Measurements from ENCODE around the gene TMEM50B.
"Not testable (repeated sequence)": the region's sequence is repeated elsewhere in the genome, so short reads cannot be mapped to it uniquely, and the experiment has no call there.

TMEM50B gene

DNA sequence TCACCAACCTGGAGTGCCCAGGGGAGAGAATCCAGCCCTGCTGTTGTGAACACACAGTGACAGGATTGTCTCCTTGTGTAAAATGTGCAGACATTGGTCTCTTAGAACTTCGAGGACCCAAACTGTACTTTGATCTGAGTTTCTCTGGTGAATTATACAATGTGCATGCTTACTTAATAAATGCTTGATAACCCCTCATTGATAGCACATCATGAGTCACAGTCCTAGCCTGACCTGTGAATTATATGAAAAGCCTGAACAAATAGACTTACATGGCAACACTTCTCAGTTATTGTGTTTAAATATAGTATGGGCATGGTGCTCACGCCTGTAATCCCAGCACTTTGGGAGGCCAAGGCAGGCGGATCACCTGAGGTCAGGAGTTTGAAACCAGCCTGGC is 53.9 kb downstream of the TMEM50B start:
- no peak for FAIRE-seq

DNA sequence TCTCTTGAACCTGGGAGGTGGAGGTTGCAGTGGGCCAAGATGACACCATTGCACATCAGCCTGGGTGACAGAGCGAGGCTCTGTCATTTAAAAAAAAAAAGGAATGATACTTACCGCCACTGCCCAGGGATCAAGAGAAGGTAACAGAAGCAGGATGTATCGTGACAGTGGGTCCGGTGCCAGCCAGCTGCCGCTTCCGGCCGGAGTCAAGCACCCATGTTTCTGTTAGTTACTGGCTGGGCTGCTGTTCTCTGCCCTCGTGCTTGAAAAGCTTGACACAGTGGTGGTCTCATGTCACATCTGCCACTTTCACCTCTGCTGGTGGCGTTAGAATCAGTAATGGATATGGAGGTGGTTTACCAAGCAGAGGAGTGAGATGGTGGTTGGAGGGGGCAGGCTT is 55.6 kb downstream of the TMEM50B start:
- FAIRE-seq: no peak

DNA sequence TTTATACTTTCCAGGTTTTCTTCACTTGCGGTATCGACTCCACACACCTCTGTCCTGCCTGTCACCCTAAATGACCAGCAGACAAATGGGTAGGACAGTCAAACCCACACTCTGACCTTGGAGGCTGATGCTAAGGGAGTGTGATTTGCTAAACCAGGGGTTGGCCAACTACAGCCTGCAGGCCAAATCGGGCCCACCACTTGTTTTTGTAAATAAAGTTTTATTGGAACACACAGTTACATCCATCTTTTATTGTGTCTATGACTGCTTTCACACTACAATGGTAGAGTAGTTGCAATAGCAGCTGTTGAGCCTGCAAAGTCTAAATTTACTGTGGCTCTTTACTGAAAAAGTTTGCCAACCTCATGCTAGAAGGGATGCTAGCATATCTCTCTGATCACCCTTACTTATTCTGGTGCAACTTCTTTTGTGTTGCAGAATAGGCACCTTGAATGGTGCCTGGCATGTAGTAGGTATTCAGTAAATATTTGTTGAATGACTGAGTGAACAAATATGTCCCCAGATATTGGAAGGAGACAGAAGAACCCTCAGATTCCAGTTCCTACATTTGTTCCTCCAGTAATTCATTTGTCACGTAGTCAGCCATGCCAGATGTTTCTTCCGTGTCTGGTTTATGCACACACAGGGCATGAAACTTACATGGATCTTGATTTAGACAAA is 57.9 kb downstream of the TMEM50B start:
- no peak for FAIRE-seq

DNA sequence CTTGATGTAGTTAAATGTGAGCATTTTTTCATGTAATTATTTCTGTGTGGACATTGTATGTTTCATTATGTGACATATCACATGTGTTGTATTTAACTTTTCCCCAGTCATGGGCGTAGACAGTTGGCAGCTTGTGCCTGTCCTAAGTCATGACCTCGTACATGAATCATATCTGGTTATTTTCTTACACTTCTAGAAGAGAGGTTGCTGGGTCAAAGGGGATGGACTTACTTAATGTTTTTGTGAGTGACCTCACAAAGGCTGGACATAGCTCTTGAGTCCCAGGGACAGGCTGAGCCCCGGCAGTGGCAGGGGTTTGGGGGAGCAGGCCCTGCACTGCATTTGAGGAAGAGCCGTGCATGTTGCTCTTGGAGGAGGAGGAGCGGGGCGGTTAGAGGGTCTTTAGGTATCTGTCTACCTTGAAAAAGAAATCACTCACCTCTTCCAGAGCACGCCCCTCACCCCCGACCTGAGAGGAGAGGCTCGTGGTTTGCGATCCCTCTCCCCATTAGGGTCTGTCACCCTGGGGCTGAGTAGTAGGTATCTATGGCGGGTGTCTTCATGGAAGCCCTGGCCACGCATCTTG is 60.1 kb downstream of the TMEM50B start:
- no peak for FAIRE-seq

DNA sequence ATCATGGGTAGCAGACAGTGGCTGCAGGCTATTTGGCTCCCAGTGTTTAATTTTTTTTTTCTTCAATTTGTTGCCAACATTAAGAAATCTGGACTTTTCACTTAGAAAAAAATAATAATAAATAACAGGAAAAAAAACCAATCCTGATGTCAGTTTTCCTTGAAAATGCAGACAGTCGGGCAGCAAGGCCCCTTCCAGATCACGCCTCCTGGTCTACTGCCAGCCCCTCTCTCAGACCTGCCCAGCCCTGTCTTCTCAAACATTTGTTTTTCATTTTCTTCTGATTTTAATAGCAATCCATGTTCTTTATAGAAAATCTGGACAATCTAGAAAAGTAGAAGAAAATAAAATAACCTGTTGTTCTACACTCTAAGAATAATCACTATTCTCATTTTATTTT is 61.1 kb downstream of the TMEM50B start:
- no peak for FAIRE-seq

DNA sequence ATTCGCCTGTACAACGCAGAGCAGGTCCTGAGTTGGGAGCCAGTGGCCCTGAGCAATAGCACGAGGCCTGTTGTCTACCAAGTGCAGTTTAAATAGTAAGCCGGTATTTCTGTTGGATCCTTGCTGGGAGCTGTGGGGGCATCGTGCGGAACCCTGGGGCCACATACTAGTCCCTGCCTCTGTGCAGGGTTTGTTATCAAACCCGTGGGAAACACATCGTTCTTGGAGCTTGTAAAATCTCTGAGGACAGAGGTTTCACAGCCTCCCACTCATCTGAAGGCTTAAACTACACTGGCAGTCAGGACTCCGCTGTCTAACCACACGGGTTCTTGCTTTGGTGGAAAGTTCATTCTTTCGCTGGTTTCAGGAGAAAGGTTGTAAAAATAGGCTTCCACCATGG is 64.8 kb downstream of the TMEM50B start:
- no peak for FAIRE-seq

DNA sequence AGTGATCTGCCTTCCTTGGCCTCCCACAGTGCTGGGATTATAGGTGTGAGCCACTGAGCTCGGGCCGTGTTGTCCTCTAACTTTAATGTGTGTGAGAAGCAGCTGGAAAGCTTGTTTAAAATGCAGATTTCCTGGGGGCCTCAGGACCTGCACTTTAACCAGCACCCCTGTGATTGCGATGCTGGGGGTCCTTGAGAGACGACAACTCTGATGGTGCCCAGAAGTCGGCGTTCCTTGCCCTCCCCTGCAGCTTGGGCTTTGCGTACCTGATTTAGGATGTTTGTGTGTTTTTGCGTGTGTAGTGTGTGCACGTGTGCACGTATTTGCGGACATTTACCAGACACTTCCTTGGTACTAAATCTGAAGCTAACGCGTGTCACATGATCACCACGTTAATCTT is 65.7 kb downstream of the TMEM50B start:
- no peak for FAIRE-seq

DNA sequence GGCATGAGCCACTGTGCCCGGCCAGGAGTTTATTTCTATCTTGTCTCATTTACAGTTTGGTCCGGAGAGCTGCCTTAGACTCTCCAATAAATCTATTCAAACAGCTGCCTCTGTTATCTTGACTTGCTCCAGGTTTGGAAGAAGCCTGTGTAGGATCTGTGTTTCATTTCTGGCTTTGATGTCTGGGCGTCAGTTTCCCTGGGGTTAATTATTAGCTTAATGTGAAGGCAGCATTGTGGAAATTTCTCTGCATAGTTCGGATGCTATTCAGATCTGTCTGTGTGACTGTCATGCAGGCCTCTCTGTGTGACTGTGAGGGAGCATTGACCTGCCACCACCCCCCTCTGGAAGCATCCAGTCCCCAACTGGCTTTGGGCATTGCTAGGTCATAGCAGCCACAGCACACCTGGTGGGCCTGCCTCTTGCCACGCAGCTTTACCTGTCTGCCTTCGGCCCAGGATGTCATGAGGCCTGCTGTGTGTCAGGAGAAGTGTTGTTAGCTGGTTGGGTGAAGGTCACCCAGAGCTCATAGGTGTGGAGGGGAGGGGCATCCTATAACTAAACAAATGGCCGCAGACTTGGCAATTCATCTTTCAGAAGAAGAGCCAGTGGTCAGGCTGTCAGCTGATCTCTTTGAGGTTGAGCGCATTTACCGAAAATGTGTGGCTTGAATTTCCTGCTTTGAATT is 66.8 kb downstream of the TMEM50B start:
- FAIRE-seq: no peak

DNA sequence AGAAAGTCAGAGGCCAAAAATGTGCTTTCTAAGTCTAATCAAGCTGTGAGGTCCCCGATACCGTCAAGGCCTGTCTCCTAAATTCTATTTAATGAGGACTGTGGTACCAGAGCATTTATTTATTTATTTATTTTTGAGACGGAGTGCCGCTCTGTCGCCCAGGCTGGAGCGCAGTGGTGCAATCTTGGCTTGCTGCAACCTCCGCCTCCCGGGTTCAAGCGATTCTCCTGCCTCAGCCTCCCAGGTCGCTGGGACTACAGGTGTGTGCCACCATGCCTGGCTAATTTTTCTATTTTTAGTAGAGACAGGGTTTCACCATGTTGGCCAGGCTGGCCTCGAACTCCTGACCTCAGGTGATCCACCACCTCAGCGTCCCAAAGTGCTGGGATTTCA is 67.3 kb downstream of the TMEM50B start:
- not testable (repeated sequence) for FAIRE-seq

DNA sequence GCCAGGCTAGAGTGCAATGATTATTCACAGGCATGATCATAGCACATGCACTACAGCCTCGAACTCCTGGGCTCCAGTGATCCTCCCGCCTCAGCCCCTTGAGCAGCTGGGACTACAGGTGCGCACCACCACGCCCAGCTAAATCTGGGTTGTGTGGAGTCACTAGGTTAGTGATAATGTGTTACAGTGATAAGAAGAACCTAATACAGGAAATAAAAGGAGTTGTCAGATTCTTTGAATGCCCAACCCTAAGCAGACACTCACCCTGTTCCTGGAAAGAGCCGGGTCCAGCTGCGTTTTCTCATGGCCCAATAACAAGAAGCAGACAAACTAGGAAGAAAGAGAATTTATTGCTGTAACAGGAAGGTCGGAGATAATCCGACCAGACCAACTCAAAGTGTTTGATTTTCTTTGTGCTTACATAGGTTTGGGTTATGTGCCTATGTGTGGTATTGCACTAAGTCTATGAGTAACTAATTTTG is 67.8 kb downstream of the TMEM50B start:
- FAIRE-seq: no peak

DNA sequence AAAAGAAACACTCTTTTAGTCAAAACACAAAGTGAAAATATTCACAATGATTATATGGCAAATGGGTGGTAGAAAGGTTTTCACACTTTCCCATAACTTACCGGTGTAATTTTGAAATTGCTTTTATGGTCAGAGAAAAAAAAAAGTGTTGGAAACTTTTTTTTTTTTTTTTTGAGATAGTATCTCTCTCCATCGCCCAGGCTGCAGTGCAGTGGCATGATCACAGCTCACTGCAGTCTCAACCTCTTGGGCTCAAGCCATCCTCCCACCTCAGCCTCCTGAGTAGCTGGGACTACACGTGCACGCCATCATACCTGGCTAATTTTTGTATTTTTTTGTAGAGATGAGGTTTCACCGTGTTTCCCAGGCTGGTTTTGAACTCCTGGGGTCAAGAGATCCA is 73.3 kb downstream of the TMEM50B start:
- no peak for FAIRE-seq

DNA sequence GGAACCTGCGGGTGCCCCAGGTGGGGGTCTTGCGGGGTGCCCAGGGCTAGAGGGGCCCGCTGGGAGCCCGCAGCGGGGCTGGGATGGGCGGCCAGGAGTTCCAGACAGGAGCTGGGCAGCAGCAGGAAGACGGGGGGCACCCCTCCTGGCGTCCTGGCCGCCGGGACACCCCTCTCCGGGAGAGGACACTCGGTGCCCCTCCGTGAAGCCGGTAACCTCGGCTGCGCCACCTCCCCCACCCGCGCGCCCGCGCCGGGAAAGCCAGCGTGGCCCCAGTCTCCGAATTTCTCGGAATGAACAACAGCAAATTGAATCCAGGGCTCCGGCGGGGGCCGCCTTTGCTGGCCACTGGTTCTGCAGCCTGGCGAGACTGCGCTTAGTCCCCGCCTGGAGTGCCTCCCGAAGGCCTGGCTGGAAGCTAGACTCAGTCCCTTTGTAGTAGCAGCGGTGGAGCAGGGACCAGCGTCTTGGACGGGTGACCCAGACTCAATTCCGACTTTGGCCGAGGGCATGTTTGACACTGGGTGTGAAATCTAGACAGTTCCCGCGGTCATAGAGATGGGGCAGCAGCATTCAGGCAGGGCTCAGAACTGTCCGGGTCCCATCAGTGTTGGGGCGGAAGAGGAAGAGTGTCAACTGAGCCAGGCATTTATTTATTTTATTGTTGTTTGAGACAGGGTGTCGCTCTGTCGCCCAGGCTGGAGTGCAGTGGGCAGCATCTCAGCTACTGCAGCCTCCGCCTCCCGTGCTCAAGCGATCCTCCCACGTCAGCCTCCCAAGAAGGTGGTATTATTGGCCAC is 75.8 kb downstream of the TMEM50B start:
- no peak for FAIRE-seq

DNA sequence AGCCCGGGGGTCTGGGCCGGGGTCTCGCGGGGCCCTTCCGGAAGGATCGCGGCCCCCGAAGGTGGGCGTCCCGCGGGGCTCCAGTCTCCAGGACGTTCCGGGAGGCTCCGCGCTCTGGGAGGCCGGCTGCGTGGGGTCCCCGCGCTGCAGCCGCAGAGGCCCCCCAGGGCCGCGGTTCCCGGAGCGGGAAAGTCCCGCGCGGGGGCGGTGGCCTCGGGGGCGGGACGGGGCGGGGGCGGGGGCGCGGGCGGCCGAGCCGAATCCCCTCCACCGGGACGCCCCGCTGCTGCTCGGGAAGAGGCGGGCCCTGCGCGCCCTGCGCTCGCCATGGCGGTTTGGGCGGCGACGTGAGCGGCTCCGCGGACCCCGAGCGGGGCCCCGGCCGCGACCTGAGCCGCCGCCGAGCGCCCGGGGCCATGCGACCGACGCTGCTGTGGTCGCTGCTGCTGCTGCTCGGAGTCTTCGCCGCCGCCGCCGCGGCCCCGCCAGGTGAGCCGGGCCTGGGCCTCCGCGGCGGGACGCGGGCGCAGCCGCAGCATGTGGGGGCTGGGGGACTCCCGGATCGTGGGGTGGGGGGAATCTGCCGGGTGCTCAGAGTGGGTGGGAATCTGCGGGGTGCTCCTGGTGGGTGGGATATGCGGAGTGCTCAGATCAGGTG is 76.5 kb downstream of the TMEM50B start, which contains the start of gene IFNGR2:
TSS of gene IFNGR2 (plus strand) at position 286 of the 658 bp plus-strand sequence. CDS start at position 417, 131 bp downstream.
- no peak for FAIRE-seq

DNA sequence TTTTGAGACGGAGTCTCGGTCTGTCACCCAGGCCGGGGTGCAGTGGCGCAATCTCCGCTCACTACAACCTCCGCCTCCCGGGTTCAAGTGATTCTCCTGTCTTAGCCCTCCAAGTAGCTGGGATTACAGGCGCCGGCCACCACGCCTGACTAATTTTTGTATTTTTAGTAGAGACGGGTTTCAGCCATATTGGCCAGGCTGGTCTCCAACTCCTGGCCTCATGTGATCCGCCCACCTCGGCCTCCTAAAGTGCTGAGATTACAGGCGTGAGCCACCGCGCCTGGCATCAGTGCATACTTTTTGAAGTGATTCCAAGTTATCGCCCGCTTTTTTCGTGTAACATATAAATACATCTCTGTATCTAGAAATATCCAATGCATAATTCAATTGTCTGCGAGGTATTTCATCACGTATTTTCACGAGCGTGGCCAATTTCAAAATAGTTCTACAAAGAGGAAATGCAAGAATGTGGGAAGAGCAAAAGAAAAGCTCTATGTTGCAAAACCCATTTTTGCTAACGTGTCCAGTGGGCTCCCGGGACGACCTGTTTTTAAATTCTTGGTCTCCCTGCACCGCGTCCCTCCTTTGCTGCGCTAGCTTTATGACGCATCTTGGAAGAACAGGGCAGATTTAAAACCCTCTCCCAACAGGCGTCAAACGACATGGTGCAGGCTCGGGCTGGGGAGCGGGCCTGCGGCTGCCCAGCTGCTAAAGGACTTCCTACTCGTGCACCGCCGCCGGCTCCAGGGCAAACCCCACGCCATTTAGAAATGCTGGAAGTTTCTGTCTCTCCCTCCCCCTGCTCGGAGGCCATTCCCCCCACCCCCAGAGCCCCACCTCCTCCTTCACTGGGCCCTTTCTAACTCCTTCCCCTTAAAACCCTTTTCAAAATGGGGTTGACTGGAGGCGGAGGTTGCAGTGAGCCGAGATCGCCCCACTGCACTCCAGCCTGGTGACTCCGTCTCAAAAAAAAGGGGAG is 77.5 kb downstream of the TMEM50B start:
- no peak for FAIRE-seq

DNA sequence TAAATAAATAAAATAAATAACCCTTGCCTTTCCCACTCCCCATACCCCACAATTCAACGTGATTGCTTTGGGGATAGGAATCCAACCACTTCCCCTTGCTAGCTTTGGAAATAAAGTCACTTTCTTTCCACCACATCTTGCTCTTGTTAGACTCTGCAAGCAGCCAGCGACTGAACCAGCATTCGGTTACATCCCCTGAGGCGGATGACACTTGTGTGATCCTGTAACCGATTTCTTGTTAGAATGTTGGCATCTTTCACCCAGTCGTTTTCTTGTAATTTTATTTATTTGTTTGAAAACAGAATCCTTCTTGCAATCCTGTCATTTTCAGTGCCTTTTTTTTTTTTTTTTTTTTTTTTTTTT is 78.2 kb downstream of the TMEM50B start:
- FAIRE-seq: no peak

Measured in A204.1 (cell line).